Measurements from ENCODE around the gene FBXO28. TPM values are rescaled to one million over a fixed set of nuclear protein-coding genes. Genes with fewer than 3 reads are reported as not detected.

The FBXO28 gene
- total RNA-seq, 1 experiment from 2014 or later = 97.6 TPM

DNA sequence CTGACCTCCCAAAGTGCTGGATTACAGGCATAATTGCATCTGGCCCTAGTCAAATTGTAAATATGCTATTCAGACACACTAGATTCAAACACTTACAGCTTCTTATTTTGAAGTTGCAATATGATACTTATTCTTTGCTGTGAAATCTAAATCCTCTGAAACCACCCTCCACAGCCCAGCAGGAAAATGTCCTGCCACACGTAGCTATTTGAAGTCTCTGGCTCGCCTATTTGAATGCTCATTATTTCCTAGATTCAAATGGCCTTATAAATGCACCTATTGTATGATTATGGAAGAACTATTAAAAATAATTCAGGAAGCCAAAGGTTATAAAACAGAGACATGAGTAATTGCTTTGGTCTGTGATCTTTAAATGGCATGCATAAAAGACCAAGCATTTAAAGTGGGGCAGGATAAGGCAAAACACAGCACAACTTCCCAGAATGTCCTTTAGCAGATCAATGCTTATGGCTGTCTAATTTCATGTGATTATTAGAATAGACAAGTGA is 26.6 kb upstream of the FBXO28 start:
- Mint-ChIP-seq H3K4me3 (ENCODE audit: unreplicated experiment) (no peak overlapping the region), H3K36me3 (ENCODE audit: insufficient read depth, unreplicated experiment) (peaks cover 5% of the 10 kb centered on the region), H3K27ac (ENCODE audit: low read depth, unreplicated experiment) (no peak overlapping the region), H3K4me1 (ENCODE audit: insufficient read depth, unreplicated experiment) (no peaks in the 10 kb centered on the region), H3K27me3 (ENCODE audit: insufficient read depth, unreplicated experiment) (peaks cover 12% of the 10 kb centered on the region), H3K9me3 (ENCODE audit: unreplicated experiment) (peaks cover 9% of the 10 kb centered on the region)
- POLR2A ChIA-PET = interaction anchor here (0.7 to 1.1 kb wide), 3 partner anchors 15 to 92 kb away, joined by 3 to 4 read pairs (median 4); no protein-coding TSS in a partner anchor
- intact Hi-C loops (cut with micrococcal nuclease) = no loop called here
- TF ChIP-seq, protein P1, sequence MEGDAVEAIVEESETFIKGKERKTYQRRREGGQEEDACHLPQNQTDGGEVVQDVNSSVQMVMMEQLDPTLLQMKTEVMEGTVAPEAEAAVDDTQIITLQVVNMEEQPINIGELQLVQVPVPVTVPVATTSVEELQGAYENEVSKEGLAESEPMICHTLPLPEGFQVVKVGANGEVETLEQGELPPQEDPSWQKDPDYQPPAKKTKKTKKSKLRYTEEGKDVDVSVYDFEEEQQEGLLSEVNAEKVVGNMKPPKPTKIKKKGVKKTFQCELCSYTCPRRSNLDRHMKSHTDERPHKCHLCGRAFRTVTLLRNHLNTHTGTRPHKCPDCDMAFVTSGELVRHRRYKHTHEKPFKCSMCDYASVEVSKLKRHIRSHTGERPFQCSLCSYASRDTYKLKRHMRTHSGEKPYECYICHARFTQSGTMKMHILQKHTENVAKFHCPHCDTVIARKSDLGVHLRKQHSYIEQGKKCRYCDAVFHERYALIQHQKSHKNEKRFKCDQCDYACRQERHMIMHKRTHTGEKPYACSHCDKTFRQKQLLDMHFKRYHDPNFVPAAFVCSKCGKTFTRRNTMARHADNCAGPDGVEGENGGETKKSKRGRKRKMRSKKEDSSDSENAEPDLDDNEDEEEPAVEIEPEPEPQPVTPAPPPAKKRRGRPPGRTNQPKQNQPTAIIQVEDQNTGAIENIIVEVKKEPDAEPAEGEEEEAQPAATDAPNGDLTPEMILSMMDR (IDR thresholded peaks at IDR 0.05; ENCODE audit: unreplicated experiment) = no peak
- DNase-seq (ENCODE audit: unreplicated experiment) = no peak
- CTCF ChIA-PET = interaction anchor here (0.6 kb wide), 1 partner anchor 370 kb away, joined by 3 read pairs; no protein-coding TSS in a partner anchor
- no TSS peak for BruUV-seq (replicated peaks)

DNA sequence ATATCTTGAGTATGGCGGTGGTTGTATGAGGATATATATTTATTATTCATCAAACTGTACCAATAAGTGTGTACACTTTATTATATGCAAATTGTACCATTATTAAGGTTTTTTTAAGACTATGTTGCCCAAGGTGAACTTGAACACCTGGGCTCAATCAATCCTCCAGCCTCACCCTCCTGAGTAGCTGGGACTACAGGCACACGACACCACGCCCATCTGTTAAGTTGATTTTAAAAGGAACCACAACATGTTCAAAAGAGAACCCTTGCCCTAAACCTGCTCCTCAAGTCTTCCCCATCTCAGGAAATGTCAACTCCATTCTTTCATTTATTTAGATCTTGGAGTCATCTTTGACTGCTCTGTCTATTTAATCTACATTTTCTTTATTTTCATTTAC is 24.3 kb upstream of the FBXO28 start:
- POLR2A ChIA-PET = interaction anchor here (0.8 kb wide), 1 partner anchor 9 kb away, joined by 3 read pairs; no protein-coding TSS in a partner anchor
- Mint-ChIP-seq H3K27ac (ENCODE audit: low read depth, unreplicated experiment) (no peak overlapping the region), H3K4me1 (ENCODE audit: insufficient read depth, unreplicated experiment) (no peaks in the 10 kb centered on the region), H3K9me3 (ENCODE audit: unreplicated experiment) (peaks cover 9% of the 10 kb centered on the region), H3K36me3 (ENCODE audit: insufficient read depth, unreplicated experiment) (no peaks in the 10 kb centered on the region), H3K27me3 (ENCODE audit: insufficient read depth, unreplicated experiment) (peaks cover 12% of the 10 kb centered on the region), H3K4me3 (ENCODE audit: unreplicated experiment) (no peak overlapping the region)
- CTCF ChIA-PET = no interaction called here
- intact Hi-C loops (cut with micrococcal nuclease) = no loop called here
- no TSS peak for BruUV-seq (replicated peaks)
- TF ChIP-seq, protein P1 (IDR thresholded peaks at IDR 0.05; ENCODE audit: unreplicated experiment) = no peak
- DNase-seq (ENCODE audit: unreplicated experiment) = no peak

DNA sequence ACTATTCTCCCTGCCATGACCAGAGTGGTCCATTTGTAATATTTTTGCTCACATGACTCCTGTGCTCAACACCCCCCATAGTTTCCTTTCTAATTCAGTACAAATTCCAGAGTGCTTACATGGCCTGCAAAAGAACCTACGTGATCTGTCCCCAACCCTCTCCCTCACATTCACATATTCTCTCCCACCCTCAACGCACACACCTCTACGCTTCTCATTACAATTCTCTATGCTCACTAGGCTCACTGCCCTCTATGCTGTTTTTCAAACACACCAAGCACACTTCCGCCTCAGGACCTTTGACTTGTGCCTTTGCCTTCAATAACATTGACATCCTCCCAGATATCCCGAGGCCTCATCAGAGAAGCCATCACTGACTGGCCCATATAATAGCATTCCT is 23.8 kb upstream of the FBXO28 start:
- TF ChIP-seq, protein P1 (IDR thresholded peaks at IDR 0.05; ENCODE audit: unreplicated experiment) = no peak
- Mint-ChIP-seq H3K36me3 (ENCODE audit: insufficient read depth, unreplicated experiment) (no peaks in the 10 kb centered on the region), H3K4me3 (ENCODE audit: unreplicated experiment) (no peak overlapping the region), H3K27me3 (ENCODE audit: insufficient read depth, unreplicated experiment) (peaks cover 15% of the 10 kb centered on the region), H3K4me1 (ENCODE audit: insufficient read depth, unreplicated experiment) (no peaks in the 10 kb centered on the region), H3K27ac (ENCODE audit: low read depth, unreplicated experiment) (no peak overlapping the region), H3K9me3 (ENCODE audit: unreplicated experiment) (peaks cover 9% of the 10 kb centered on the region)
- BruUV-seq (replicated peaks) = no TSS peak
- ChIA-PET POLR2A (interaction anchor here (0.8 kb wide), 1 partner anchor 10 kb away, joined by 3 read pairs; no protein-coding TSS in a partner anchor), CTCF (interaction anchor here (2.2 kb wide), 1 partner anchor 16 kb away, joined by 9 read pairs; no protein-coding TSS in a partner anchor)
- DNase-seq (ENCODE audit: unreplicated experiment) = no peak
- intact Hi-C loops (cut with micrococcal nuclease) = no loop called here

DNA sequence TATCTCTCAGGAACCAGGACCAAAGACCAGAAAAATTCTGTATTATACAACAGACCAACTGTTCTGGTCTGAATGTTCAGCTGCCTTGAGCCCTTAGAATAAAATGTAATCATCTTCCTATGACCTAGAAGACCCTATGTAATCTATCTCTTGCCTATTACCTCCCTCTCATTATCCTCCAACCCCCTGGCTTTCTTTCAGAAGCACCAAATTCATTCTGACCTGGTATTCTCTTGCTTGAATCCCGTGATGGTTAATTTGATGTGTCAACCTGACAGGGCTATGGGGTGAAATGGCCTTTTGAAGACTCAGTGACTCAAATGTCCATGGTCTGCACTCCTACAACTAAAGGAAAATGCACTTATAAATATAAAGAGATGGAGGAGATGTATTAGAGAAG is 21.8 kb upstream of the FBXO28 start:
- H3K27me3 Mint-ChIP-seq (ENCODE audit: insufficient read depth, unreplicated experiment) = peaks cover 35% of the 10 kb centered on the region
- H3K36me3 Mint-ChIP-seq (ENCODE audit: insufficient read depth, unreplicated experiment) = no peaks in the 10 kb centered on the region
- H3K9me3 Mint-ChIP-seq (ENCODE audit: unreplicated experiment) = peaks cover 9% of the 10 kb centered on the region
- intact Hi-C loops (cut with micrococcal nuclease) = no loop called here
- TF ChIP-seq, protein P1 (IDR thresholded peaks at IDR 0.05; ENCODE audit: unreplicated experiment) = no peak
- H3K27ac Mint-ChIP-seq (ENCODE audit: low read depth, unreplicated experiment) = no peak overlapping the region
- ChIA-PET CTCF (interaction anchor here (0.5 to 2.2 kb wide), 3 partner anchors 14 to 258 kb away, joined by 3 to 9 read pairs (median 4); no protein-coding TSS in a partner anchor), POLR2A (interaction anchor here (1.4 kb wide), 1 partner anchor 15 kb away, joined by 3 read pairs; no protein-coding TSS in a partner anchor)
- no peak for DNase-seq (ENCODE audit: unreplicated experiment)
- no peaks in the 10 kb centered on the region for H3K4me1 Mint-ChIP-seq (ENCODE audit: insufficient read depth, unreplicated experiment)
- no TSS peak for BruUV-seq (replicated peaks)
- H3K4me3 Mint-ChIP-seq (ENCODE audit: unreplicated experiment) = no peak overlapping the region
